GM19193 (cell line): ENCODE data around the gene PCDHA11.

ENCODE experiments used
- POLR2A ChIP-seq: IDR thresholded peaks from 4 replicates; pipeline ENCODE4 v1.6.1; 2011; ENCODE audit not compliant: insufficient read depth, insufficient read length; ENCODE audit errors: extremely low read depth

PCDHA11 gene, protein sequence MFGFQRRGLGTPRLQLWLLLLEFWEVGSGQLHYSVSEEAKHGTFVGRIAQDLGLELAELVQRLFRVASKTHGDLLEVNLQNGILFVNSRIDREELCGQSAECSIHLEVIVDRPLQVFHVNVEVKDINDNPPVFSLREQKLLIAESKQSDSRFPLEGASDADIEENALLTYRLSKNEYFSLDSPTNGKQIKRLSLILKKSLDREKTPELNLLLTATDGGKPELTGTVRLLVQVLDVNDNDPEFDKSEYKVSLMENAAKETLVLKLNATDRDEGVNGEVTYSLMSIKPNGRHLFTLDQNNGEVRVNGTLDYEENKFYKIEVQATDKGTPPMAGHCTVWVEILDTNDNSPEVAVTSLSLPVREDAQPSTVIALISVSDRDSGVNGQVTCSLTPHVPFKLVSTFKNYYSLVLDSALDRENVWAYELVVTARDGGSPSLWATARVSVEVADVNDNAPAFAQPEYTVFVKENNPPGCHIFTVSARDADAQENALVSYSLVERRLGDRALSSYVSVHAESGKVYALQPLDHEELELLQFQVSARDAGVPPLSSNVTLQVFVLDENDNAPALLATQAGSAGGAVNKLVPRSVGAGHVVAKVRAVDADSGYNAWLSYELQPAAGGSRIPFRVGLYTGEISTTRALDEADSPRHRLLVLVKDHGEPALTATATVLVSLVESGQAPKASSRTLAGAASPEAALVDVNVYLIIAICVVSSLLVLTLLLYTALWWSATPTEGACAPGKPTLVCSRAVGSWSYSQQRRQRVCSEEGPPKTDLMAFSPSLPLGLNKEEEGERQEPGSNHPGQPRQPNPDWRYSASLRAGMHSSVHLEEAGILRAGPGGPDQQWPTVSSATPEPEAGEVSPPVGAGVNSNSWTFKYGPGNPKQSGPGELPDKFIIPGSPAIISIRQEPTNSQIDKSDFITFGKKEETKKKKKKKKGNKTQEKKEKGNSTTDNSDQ

DNA sequence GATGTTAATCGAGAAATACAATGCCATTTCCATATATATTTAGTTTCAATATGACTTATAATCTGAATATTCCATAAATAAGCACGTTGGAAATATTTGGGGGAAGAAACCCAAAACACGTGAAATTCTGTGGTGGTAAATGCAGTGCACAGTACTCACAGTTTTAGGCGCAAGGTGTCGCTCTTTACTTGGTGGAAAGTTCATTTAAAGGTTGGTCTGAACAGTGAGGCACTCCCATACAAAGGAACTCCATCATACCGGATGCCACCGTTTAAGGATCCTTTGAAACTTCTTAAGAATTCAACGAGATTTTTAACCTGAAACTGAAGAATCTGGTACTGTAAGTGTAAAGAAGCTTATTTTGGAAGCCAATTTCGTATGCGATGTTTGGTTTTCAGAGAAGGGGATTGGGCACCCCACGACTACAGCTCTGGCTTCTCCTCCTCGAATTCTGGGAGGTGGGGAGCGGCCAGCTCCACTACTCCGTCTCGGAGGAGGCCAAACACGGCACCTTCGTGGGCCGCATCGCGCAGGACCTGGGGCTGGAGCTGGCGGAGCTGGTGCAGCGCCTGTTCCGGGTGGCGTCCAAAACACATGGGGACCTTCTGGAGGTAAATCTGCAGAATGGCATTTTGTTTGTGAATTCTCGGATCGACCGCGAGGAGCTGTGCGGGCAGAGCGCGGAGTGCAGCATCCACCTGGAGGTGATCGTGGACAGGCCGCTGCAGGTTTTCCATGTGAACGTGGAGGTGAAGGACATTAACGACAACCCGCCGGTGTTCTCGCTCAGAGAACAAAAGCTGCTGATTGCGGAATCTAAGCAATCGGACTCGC, at the start of gene PCDHA11:
Gene PCDHA11, plus strand, starts transcription at position 237 of the 834 bp plus-strand sequence. Its CDS starts 147 bp downstream, at position 384.
- TF ChIP-seq POLR2A, result no peak

DNA sequence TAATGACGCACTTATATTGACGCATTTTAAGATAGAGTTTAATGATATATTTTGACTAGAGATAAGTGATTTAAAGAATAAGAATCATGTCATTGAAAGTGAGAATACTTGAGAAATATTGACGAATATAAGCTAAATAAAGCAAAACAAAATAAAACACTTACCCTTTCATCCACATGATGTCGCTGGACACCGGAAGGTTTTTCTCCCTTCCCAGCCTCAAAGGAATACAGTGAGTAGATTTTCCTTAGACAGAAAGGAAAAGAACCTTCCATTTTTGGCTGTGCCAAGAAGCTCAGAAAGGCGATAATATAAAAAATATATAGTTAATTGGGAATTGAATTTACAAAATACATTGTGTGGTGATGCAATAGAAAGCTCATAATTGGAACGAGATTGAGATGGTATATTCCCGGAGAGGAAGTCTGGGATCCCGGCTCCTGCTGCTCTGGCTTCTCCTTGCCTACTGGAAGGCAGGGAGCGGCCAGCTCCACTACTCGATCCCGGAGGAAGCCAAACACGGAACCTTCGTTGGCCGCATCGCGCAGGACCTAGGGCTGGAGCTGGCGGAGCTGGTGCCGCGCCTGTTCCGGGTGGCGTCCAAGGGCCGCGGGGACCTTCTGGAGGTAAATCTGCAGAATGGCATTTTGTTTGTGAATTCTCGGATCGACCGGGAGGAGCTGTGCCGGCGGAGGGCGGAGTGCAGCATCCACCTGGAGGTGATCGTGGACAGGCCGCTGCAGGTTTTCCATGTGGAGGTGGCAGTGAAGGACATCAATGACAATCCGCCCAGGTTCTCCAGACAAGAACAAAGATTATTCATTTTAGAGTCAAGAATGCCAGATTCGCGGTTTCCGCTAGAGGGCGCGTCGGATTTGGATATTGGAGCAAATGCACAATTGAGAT, 47.1 kb upstream of the PCDHA11 start, which contains the start of gene PCDHA5:
Gene PCDHA5, plus strand, starts transcription at position 239 of the 906 bp plus-strand sequence.
- no peak for TF ChIP-seq POLR2A

- TF ChIP-seq POLR2A, result no peak
Observed at GRCh38 chr5:140822281-140822629, 46.5 kb upstream of the PCDHA11 start.

DNA sequence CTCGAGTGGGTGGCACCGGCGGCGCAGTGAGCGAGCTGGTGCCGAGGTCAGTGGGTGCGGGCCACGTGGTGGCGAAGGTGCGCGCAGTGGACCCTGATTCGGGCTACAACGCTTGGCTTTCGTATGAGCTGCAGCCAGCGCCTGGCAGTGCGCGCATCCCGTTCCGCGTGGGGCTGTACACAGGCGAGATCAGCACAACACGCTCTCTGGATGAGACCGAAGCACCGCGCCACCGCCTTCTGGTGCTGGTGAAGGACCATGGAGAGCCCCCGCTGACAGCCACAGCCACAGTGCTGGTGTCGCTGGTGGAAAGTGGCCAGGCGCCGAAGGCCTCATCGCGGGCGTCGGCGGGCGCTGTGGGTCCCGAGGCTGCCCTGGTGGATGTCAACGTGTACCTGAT, 45.3 kb upstream of the PCDHA11 start:
- no peak for TF ChIP-seq POLR2A

- no peak for TF ChIP-seq POLR2A
Observed at GRCh38 chr5:140827704-140828361, 40.9 kb upstream of the PCDHA11 start, which contains the start of gene PCDHA6. TSS of gene PCDHA6 (plus strand) at chr5:140827960. CDS start at chr5:140828092, 132 bp downstream.

DNA sequence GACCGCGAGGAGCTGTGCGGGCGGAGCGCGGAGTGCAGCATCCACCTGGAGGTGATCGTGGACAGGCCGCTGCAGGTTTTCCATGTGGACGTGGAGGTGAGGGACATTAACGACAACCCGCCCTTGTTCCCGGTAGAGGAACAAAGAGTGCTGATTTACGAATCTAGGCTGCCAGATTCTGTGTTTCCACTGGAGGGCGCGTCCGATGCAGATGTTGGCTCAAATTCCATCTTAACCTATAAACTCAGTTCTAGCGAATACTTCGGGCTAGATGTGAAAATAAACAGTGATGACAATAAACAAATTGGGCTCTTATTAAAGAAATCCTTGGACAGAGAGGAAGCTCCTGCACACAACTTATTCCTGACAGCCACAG, 40.4 kb upstream of the PCDHA11 start:
- TF ChIP-seq POLR2A, result no peak

DNA sequence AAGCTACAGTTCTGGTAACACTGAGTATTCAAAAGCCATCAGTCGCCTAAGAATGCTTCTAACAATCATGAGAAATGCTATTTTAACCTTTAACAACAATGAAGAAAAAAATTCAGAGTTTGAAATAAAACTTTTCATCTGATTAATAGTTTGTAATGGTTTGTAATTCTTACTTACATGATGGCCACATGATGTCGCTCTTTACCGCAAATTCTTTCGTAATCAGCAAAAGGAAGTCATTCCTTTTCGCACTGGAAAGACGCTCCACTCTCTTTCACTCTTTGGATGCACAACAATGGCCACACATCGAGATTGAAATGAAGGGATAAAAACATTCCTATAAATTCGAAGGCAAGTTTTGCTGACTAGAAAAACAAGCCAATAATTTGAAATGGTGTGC, 34.8 kb upstream of the PCDHA11 start, which contains the start of gene PCDHA7:
Gene PCDHA7, plus strand, starts transcription at position 277 of the 400 bp plus-strand sequence. Its CDS starts 115 bp downstream, at position 392.
- no peak for TF ChIP-seq POLR2A

GRCh38 chr5:140835622-140836510, 32.9 kb upstream of the PCDHA11 start:
- no peak for TF ChIP-seq POLR2A

DNA sequence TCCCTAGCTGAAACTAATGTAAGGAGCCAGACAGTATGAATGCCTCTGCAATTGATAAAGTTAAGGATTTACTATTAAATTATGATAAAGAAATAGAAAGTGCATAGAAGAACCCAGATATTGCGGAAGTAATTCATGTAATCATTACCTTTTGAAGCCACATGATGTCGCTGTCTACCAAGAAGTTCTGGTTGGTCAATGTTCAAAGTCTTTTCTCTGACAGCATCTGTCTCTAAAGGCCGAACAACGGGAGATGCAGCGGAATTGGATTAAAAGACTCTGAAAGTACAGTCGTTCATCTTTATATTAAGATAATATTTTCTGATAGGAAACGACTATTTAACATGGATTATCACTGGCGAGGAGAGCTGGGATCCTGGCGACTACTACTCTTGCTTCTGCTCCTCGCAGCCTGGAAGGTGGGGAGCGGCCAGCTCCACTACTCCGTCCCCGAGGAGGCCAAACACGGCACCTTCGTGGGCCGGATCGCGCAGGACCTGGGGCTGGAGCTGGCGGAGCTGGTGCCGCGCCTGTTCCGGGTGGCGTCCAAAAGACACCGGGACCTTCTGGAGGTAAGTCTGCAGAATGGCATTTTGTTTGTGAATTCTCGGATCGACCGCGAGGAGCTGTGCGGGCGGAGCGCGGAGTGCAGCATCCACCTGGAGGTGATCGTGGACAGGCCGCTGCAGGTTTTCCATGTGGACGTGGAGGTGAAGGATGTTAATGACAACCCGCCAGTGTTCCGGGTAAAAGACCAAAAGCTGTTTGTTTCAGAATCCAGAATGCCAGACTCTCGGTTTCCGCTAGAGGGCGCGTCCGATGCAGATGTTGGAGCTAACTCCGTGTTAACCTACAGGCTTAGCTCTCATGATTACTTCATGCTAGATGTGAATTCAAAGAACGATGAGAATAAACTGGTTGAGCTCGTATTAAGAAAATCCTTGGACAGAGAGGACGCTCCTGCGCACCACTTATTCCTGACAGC, 27.5 kb upstream of the PCDHA11 start, which contains the start of gene PCDHA8:
Gene PCDHA8, plus strand, starts transcription at position 210 of the 985 bp plus-strand sequence. Its CDS starts 135 bp downstream, at position 345.
- no peak for TF ChIP-seq POLR2A

- no peak for TF ChIP-seq POLR2A
Observed at GRCh38 chr5:140842798-140843733, 25.7 kb upstream of the PCDHA11 start.
